ENCODE results near the gene SYNJ1. TPM values are rescaled to one million over a fixed set of nuclear protein-coding genes. Genes with fewer than 3 reads are reported as not detected.

The SYNJ1 gene
- total and polyA plus RNA-seq, 2 of the 4 experiments (the other 2 are of a cell fraction), result 3.6 to 4.6 TPM

GRCh38 chr21:32648165-32648564 is 79.6 kb downstream of the SYNJ1 start:
- intact Hi-C loops (cut with micrococcal nuclease) (no loop called here), dilution Hi-C loops (cut with HindIII; ENCODE audit: low sequenced_read_pairs, unreplicated experiment) (no loop called here), in situ Hi-C loops (cut with MboI; ENCODE audit: low sequenced_read_pairs) (no loop called here)
- no TSS peak for BruUV-seq (replicated peaks)
- H3K4me3 ChIP-seq (ENCODE audit: insufficient read depth, low read depth, low read length), result no peak overlapping the region
- peaks cover 7% of the 10 kb centered on the region for H3K36me3 ChIP-seq (ENCODE audit: control insufficient read depth, insufficient read depth, low read length)
- H3K4me1 ChIP-seq (ENCODE audit: control insufficient read depth, insufficient read depth, low read length), result no peaks in the 10 kb centered on the region
- ChIA-PET POLR2A (ENCODE audit: unreplicated experiment) (no interaction called here), CTCF (no interaction called here)
- no peak for ATAC-seq (ENCODE audit: low read depth)
- no peaks in the 10 kb centered on the region for H3K9me3 ChIP-seq (ENCODE audit: control insufficient read depth, insufficient read depth, low read length)
- H4K5ac ChIP-seq (ENCODE audit: low read depth, low read length), result no peak overlapping the region
- H4K91ac ChIP-seq (ENCODE audit: insufficient read depth, low read depth, low read length), result no peak overlapping the region
- H3K27ac ChIP-seq (ENCODE audit: insufficient read depth, low read length), result no peak overlapping the region
- H3K23ac ChIP-seq (ENCODE audit: low read depth, low read length), result no peak overlapping the region
- no peak overlapping the region for H3K4ac ChIP-seq (ENCODE audit: low read depth, low read length)
- no peak overlapping the region for H3K18ac ChIP-seq (ENCODE audit: low read depth, low read length)
- no peak overlapping the region for H2BK20ac ChIP-seq (ENCODE audit: low read depth, low read length)
- H3K56ac ChIP-seq (ENCODE audit: extremely low read depth, insufficient read depth, low read length), result no peak overlapping the region
- H2BK5ac ChIP-seq (ENCODE audit: low read depth, low read length, poor library complexity, severe bottlenecking), result no peak overlapping the region
- no peak overlapping the region for H4K8ac ChIP-seq (ENCODE audit: low read depth in 2 of 2, low read length in 2 of 2)
- no peak overlapping the region for H2BK120ac ChIP-seq (ENCODE audit: low read depth, low read length)
- H2BK15ac ChIP-seq (ENCODE audit: low read depth, low read length), result no peak overlapping the region
- H3K9me1 ChIP-seq (ENCODE audit: insufficient read depth, low read length), result 0 out of 2 replicates have a peak, but pooled peaks cover 4% of the 10 kb centered on the region
- H3K79me1 ChIP-seq (ENCODE audit: low read depth in 1 of 2, low read length in 2 of 2), result no peaks in the 10 kb centered on the region
- TF ChIP-seq BHLHE40 (IDR thresholded peaks at IDR 0.05; ENCODE audit: low read depth, low read length) (no peak), RCOR1 (IDR thresholded peaks at IDR 0.05; ENCODE audit: insufficient replicate concordance, low read length) (no peak), MAZ (IDR thresholded peaks at IDR 0.05; ENCODE audit: borderline replicate concordance, low read depth, low read length) (no peak), FOS (IDR thresholded peaks at IDR 0.05; ENCODE audit: low read depth, low read length) (no peak), SMC3 (IDR thresholded peaks at IDR 0.05; ENCODE audit: low read depth, low read length) (no peak), CEBPB (IDR thresholded peaks at IDR 0.05; ENCODE audit: low read depth, low read length) (no peak), MXI1 (IDR thresholded peaks at IDR 0.05; ENCODE audit: borderline replicate concordance, low read depth, low read length) (no peak), RFX5 (IDR thresholded peaks at IDR 0.05; ENCODE audit: low read depth, low read length) (no peak), NFE2L2 (IDR thresholded peaks at IDR 0.05; ENCODE audit: low read depth, low read length) (no peak), ELK1 (IDR thresholded peaks at IDR 0.05; ENCODE audit: borderline replicate concordance, low read depth, low read length) (no peak), RAD21 (IDR thresholded peaks at IDR 0.05; ENCODE audit: low read length) (no peak), CTCF (conservative IDR thresholded peaks at IDR 0.05; ENCODE audit: low read depth, low read length) (no peak), CHD1 (IDR thresholded peaks at IDR 0.05; ENCODE audit: low read depth, low read length) (no peak), USF2 (IDR thresholded peaks at IDR 0.05; ENCODE audit: low read depth, low read length) (no peak)
- H2AK5ac ChIP-seq (ENCODE audit: low read depth, low read length), result no peak overlapping the region
- H3K9ac ChIP-seq (ENCODE audit: low read depth, low read length), result no peak overlapping the region
- no peaks in the 10 kb centered on the region for H4K20me1 ChIP-seq (ENCODE audit: insufficient read depth, low read length)
- no peak overlapping the region for H2AK9ac ChIP-seq (replicated peaks; ENCODE audit: low read depth, low read length, poor library complexity)
- no peaks in the 10 kb centered on the region for H3K27me3 ChIP-seq (ENCODE audit: control insufficient read depth, insufficient read depth, low read length)
- no peak overlapping the region for H3K14ac ChIP-seq (replicated peaks; ENCODE audit: low read depth, low read length)
- H2AFZ ChIP-seq (replicated peaks; ENCODE audit: low read length, poor library complexity), result no peak overlapping the region
- DNase-seq, result no peak
- H3K4me2 ChIP-seq (ENCODE audit: low read depth, low read length), result no peak overlapping the region
